KMS-11 (cell line): ENCODE results near the gene C3orf62.

ENCODE experiments used
- H2AFZ ChIP-seq: fragments of 200-600 bp; sonication (generic); 2 replicates; pipeline ENCODE4 v1.6.1; 2016; ENCODE audit warnings: antibody characterized with exemption, mixed run types, low read depth
- H3K27ac ChIP-seq: fragments of 200-600 bp; sonication (generic); 2 replicates; pipeline ENCODE4 v1.6.1; 2016; ENCODE audit warnings: mild to moderate bottlenecking, mixed run types
- H3K27me3 ChIP-seq: fragments of 200-600 bp; sonication (generic); 2 replicates; pipeline ENCODE4 v1.6.1; 2017; ENCODE audit warnings: mild to moderate bottlenecking, low read depth, mixed run types, moderate library complexity; ENCODE audit not compliant: insufficient read depth
- H3K36me3 ChIP-seq: fragments of 200-600 bp; sonication (generic); 2 replicates; pipeline ENCODE4 v1.6.1; 2017; ENCODE audit warnings: mild to moderate bottlenecking, mixed run types; ENCODE audit not compliant: insufficient read depth
- H3K4me1 ChIP-seq: fragments of 200-600 bp; sonication (generic); 2 replicates; pipeline ENCODE4 v1.6.1; 2016; ENCODE audit warnings: mild to moderate bottlenecking, low read depth, mixed run types; ENCODE audit not compliant: poor library complexity, severe bottlenecking
- H3K4me2 ChIP-seq: fragments of 200-600 bp; sonication (generic); 2 replicates; pipeline ENCODE4 v1.7.0; 2016; ENCODE audit warnings: mild to moderate bottlenecking, mixed run types
- H3K4me3 ChIP-seq: fragments of 200-600 bp; sonication (generic); IDR thresholded peaks from 2 replicates; pipeline ENCODE4 v1.6.1; 2017; ENCODE audit warnings: low read depth, low read length, mixed read lengths; ENCODE audit not compliant: insufficient read depth
- H3K79me2 ChIP-seq: fragments of 200-600 bp; sonication (generic); 2 replicates; pipeline ENCODE4 v1.6.1; 2016; ENCODE audit warnings: low read depth, mixed run types; ENCODE audit not compliant: insufficient read depth
- H3K9ac ChIP-seq: fragments of 200-600 bp; sonication (generic); 2 replicates; pipeline ENCODE4 v1.6.1; 2016; ENCODE audit warnings: mild to moderate bottlenecking, mixed run types
- H4K20me1 ChIP-seq: fragments of 200-600 bp; sonication (generic); 2 replicates; pipeline ENCODE4 v1.6.1; 2016; ENCODE audit warnings: mild to moderate bottlenecking, mixed run types; ENCODE audit not compliant: insufficient read depth
- CTCF ChIP-seq: fragments of 200-600 bp; sonication (generic); conservative IDR thresholded peaks from 2 replicates; pipeline ENCODE4 v1.6.1; 2017; ENCODE audit warnings: low read depth, mild to moderate bottlenecking, antibody characterized with exemption, low read length, moderate library complexity, mixed read lengths

C3orf62 gene

DNA sequence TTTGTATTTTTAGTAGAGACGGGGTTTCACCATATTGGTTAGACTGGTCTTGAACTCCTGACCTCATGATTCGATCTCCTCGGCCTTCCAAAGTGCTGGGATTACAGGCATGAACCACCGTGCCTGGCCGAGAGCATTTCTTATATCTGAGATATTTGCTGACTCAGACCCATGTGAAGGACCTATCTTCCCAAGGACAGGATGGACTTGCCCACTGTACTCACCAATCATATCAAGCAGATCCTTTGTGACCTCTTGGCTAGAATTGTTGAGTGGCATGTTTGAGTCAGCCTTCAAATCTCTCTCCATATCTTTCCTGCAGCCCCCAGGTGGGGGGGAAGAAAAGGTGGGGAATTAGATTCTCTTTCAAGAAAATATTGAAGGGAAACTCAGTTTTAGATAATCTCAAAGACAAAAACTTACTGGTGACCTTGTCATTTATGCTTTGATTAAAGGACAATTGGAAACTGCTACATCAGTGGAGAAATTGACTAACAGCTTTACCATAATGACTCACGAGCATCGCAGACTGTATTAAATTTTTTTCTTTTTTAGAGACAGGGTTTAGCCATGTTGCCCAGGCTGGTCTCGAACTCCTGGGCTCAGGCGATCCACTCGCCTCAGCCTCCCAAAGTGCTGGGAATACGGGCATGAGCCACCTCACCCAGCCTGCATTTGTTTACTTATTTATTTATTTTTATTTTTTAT, 3.1 kb downstream of the C3orf62 start:
- Histone ChIP-seq H3K4me3 (no peak overlapping the region), H3K4me1 (no peaks in the 10 kb centered on the region), H3K9ac (no peak overlapping the region), H3K27ac (no peak overlapping the region), H3K27me3 (no peaks in the 10 kb centered on the region), H3K36me3 (no peaks in the 10 kb centered on the region), H2AFZ (no peak overlapping the region), H4K20me1 (no peaks in the 10 kb centered on the region), H3K4me2 (no peak overlapping the region), H3K79me2 (no peaks in the 10 kb centered on the region)
- no peak for TF ChIP-seq CTCF

- Histone ChIP-seq H3K36me3 (no peaks in the 10 kb centered on the region), H3K9ac (no peak overlapping the region), H3K4me3 (no peak overlapping the region), H3K79me2 (no peaks in the 10 kb centered on the region), H2AFZ (no peak overlapping the region), H4K20me1 (no peaks in the 10 kb centered on the region), H3K27me3 (no peaks in the 10 kb centered on the region), H3K4me2 (no peak overlapping the region), H3K27ac (no peak overlapping the region), H3K4me1 (no peaks in the 10 kb centered on the region)
- no peak for TF ChIP-seq CTCF
Observed at GRCh38 chr3:49271047-49271446, 6.0 kb downstream of the C3orf62 start.

DNA sequence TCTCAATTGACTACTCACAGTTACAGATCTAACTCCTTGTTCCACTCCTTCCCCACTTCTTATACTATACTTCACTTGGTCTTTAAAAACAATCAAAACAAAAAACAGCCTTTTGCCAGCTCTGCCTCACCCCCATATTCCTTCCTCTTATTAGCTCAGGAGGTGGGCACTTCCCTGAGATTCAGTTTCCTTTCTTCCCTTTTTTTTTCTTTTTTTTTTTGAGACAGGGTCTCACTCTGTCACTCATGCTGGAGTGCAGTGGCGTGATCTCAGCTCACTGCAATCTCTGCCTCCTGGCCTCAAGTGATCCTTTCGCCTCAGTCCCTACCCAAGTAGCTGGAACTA, 6.9 kb downstream of the C3orf62 start:
- Histone ChIP-seq H2AFZ (no peak overlapping the region), H4K20me1 (no peaks in the 10 kb centered on the region), H3K27me3 (no peaks in the 10 kb centered on the region), H3K79me2 (no peaks in the 10 kb centered on the region), H3K4me3 (no peak overlapping the region), H3K4me1 (no peaks in the 10 kb centered on the region), H3K4me2 (no peak overlapping the region), H3K9ac (no peak overlapping the region), H3K36me3 (no peaks in the 10 kb centered on the region), H3K27ac (no peak overlapping the region)
- TF ChIP-seq CTCF, result no peak

DNA sequence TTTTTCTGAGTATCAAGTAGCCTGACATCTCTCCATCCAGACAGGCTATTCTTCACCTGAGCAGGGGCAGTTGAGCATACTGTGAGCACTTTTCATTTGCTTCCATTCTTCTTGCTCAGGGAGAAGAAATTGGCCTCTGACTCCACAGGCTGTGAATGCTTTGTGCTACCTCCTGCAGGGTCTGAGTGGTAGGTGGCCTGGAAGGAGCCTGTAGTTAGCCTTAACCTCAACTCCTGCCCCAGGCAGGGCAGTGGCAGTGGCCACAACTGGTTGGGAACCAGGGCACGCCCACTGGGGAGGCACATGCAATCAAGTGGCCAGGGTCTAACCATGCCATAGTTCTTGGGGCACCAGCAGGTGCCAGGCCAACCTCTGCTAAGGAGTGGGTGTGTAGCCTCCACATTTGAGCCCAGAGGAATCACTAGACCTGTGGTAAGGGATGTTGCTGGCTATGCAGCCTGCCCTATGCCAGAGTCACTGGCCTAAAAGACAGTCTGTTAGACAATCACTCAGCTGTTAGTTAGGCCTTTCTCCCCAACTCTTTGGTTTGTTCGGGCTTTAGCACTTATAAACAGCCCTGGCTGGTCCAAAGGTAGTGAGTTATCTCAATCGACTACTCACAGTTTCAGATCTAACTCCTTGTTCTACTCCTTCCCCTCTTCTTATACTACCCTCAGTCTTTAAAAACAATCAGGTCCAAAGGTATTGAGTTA, 7.4 kb downstream of the C3orf62 start:
- H3K4me1 ChIP-seq, result no peaks in the 10 kb centered on the region
- H3K27ac ChIP-seq, result no peak overlapping the region
- no peak overlapping the region for H3K4me2 ChIP-seq
- H3K4me3 ChIP-seq, result no peak overlapping the region
- H3K27me3 ChIP-seq, result no peaks in the 10 kb centered on the region
- H3K9ac ChIP-seq, result no peak overlapping the region
- TF ChIP-seq CTCF, result no peak
- H2AFZ ChIP-seq, result no peak overlapping the region
- H3K36me3 ChIP-seq, result no peaks in the 10 kb centered on the region
- no peaks in the 10 kb centered on the region for H3K79me2 ChIP-seq
- H4K20me1 ChIP-seq, result no peaks in the 10 kb centered on the region
